ENCODE data around the gene HSD3B1. TPM values are rescaled to one million over a fixed set of nuclear protein-coding genes. Genes with fewer than 3 reads are reported as not detected.

The HSD3B1 gene
- total RNA-seq, 1 donor from 2014 or later = not detected

DNA sequence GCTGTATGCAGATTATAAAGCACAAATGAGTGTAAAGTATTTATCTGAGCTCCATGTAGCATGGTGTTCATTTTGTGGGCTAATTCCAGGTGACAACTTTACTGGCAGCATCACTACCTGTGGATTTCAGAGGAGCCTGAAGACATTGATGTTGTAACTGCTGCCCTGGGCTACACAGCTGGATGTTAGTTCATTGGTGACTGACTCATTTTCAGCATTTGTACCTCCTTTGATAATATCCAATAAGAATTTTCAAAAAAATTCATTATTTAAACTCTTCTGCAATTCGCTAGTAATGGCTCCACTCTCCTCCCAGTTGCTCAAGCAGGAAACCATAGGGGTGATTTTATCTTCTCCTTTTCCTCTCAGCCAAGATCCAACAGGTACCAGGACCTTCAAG lies 37.3 kb upstream of the HSD3B1 start:
- TF ChIP-seq, protein P1, sequence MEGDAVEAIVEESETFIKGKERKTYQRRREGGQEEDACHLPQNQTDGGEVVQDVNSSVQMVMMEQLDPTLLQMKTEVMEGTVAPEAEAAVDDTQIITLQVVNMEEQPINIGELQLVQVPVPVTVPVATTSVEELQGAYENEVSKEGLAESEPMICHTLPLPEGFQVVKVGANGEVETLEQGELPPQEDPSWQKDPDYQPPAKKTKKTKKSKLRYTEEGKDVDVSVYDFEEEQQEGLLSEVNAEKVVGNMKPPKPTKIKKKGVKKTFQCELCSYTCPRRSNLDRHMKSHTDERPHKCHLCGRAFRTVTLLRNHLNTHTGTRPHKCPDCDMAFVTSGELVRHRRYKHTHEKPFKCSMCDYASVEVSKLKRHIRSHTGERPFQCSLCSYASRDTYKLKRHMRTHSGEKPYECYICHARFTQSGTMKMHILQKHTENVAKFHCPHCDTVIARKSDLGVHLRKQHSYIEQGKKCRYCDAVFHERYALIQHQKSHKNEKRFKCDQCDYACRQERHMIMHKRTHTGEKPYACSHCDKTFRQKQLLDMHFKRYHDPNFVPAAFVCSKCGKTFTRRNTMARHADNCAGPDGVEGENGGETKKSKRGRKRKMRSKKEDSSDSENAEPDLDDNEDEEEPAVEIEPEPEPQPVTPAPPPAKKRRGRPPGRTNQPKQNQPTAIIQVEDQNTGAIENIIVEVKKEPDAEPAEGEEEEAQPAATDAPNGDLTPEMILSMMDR (conservative IDR thresholded peaks at IDR 0.05; ENCODE audit: low read depth, low read length) = no peak
- DNase-seq (ENCODE audit: low read depth) = no peak
- H3K4me3 ChIP-seq (ENCODE audit: low read depth, low read length) = no peak overlapping the region

DNA sequence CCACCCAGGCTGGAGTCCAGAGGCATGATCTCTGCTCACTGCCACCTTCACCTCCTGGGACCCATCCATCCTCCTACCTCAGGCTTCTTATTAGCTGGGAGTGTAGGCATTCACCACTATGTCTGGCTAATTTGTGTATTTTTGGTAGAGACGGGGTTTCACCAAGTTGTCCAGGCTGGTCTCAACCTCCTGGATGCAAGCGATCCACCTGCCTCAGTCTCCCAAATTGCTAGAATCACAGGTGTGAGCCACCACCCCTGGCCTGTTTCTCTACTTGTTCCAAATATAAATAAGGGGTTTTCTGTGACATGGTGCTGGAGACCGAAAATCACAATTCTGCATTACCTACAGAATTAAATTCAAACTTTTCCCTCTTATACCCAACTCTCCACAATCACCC lies 36.6 kb upstream of the HSD3B1 start:
- TF ChIP-seq, protein P1 (conservative IDR thresholded peaks at IDR 0.05; ENCODE audit: low read depth, low read length) = no peak
- DNase-seq (ENCODE audit: low read depth) = no peak
- H3K4me3 ChIP-seq (ENCODE audit: low read depth, low read length) = no peak overlapping the region

DNA sequence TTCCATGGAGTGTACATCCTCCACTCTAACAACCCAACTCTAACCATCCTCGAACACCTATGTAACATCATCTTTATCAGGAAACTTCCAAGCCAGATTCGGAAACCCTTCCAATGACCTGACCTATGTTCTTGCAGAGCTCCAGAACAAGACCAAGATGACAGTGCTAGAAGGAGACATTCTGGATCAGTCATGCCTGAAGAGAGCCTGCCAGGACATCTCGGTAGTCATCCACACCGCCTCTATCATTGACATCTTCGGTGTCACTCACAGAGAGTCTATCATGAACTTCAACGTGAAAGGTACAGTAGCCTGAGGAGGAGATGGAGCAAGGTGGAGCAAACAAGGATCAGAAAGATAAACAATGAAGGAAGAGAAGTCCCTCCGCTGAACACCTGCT lies 36.1 kb upstream of the HSD3B1 start:
- H3K4me3 ChIP-seq (ENCODE audit: low read depth, low read length) = no peak overlapping the region
- DNase-seq (ENCODE audit: low read depth) = no peak
- TF ChIP-seq, protein P1 (conservative IDR thresholded peaks at IDR 0.05; ENCODE audit: low read depth, low read length) = no peak

DNA sequence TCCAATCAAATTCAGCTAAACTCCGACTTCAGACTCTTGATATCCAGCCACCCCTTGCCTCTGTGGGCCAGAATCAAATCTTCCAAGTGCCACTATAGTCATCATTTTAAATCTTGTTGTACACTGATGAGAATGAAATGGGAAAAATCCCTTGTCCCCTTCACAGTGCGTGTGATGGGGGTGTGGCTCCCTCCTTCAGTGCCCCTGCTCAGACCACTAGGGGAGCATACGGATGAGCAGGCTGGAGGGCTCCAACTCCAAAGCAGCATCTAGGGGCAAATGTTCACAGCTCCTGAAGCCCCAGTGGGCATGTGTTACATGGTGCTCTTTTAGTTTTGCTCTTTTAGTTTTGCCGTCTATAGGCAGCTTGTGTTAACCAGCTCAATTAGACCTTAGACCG lies 35.4 kb upstream of the HSD3B1 start:
- TF ChIP-seq, protein P1 (conservative IDR thresholded peaks at IDR 0.05; ENCODE audit: low read depth, low read length) = no peak
- DNase-seq (ENCODE audit: low read depth) = no peak

DNA sequence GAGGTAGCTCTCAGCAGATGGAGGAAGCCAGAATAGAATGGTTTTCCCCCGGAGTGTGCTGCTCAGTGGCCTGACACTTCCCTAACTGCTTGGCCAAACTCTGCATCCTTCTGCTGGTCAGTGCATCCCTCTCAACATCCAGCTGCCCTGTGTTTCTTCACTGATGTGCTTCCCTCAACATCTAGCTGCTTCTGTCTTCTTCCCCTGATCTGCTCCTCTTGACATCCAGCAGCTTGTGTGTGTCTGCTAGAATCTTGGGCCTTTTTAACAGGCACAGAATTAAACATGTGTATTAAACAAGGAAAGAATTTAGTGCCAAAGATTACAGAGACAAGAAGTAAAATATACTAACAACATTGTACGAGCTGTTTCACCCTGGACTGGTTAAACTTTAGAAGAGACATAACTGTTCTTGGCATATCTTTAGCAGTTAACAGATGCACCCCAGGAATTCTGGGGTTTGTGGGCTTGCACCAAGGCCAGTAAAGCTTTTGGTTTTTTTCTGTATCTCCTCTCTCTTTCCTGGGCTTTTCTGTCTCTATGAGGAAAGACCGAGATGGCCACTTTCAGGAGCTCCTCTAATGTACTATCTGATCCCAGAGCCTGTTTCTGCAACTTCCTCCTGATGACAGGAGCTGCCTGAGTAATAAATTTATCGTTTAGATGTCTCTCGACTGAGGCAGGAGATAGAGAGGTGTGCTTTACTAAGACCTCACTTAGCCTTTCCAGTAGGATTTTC lies 34.8 kb upstream of the HSD3B1 start:
- H3K4me3 ChIP-seq (ENCODE audit: low read depth, low read length) = no peak overlapping the region
- TF ChIP-seq, protein P1 (conservative IDR thresholded peaks at IDR 0.05; ENCODE audit: low read depth, low read length) = no peak
- no peak for DNase-seq (ENCODE audit: low read depth)

More for the DNA sequence above, 35.4 kb upstream of the HSD3B1 start:
- no peak overlapping the region for H3K4me3 ChIP-seq (ENCODE audit: low read depth, low read length)

DNA sequence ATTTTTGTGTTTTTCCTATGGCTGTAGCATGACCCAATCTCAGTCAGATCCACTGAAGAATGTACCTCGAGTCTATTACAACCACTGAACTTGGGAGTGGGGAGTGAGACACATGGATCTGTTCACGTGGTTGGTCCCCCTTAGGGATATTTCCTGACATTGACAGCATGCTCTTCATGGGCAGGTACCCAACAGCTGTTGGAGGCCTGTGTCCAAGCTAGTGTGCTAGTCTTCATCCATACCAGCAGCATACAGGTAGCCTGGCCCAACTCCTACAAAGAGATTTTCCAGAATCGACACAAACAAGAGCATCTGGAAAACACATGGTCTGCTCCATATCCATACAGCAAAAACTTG lies 34.2 kb upstream of the HSD3B1 start:
- H3K4me3 ChIP-seq (ENCODE audit: low read depth, low read length) = no peak overlapping the region
- DNase-seq (ENCODE audit: low read depth) = no peak
- TF ChIP-seq, protein P1 (conservative IDR thresholded peaks at IDR 0.05; ENCODE audit: low read depth, low read length) = no peak

DNA sequence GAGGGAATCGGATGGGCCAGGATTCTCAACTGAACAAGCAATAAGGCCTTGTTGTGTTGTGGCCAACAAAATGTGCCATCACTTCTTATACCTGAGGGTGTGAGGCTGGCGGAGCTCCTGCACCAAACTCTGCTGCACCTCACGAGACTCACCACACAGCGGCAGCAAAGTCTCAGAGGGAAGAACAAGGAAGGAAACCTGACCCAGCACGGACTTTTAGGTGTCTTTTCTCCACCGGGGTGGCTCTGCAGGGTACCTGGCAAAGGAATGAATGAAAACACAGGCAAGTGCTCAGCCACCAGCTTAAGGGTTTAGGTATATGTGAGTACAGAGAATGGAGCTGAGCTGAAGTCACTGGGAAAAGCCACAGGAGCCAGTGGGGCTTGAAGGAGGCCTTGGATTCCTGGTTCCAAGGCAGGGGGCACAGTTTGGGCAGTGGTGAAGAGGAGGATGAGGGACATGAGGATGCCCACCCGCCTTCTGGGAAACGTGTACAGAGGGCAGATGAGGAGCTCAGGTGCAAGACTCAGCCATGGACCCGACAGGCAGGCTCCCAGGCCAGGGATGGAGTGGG lies 31.1 kb upstream of the HSD3B1 start:
- no peak overlapping the region for H3K4me3 ChIP-seq (ENCODE audit: low read depth, low read length)
- DNase-seq (ENCODE audit: low read depth) = no peak
- TF ChIP-seq, protein P1 (conservative IDR thresholded peaks at IDR 0.05; ENCODE audit: low read depth, low read length) = peak; percentile 76
